GM23338 (cell line): Measurements from ENCODE around the gene TYW1. TPM values are rescaled to one million over a fixed set of nuclear protein-coding genes. Genes with fewer than 3 reads are reported as not detected.
"Not testable (repeated sequence)": the region's sequence is repeated elsewhere in the genome, so short reads cannot be mapped to it uniquely, and the experiment has no call there.

Experiments
- ATAC-seq: fragments of 200-7000 bp; cut with Tn5 transposase; 3 replicates; pipeline ENCODE4 v1.9.1; 2020
- DNase-seq: peaks from one replicate; pipeline ENCODE4 v3.0.0-alpha.2; 2015; ENCODE audit warnings: low spot score
- H2AFZ ChIP-seq: fragments of 200-600 bp; sonication (generic); 2 replicates; pipeline ENCODE4 v1.8.0; 2016; ENCODE audit warnings: antibody characterized with exemption, mild to moderate bottlenecking, moderate library complexity
- H3F3A ChIP-seq: fragments of 200-600 bp; sonication (generic); replicated peaks from 2 replicates; pipeline ENCODE4 v1.8.0; 2017; ENCODE audit warnings: antibody characterized with exemption, mixed run types, low read depth
- H3K27ac ChIP-seq: fragments of 200-600 bp; sonication (generic); 2 replicates; pipeline ENCODE4 v1.6.1; 2016; ENCODE audit warnings: low read depth
- H3K27me3 ChIP-seq: fragments of 200-600 bp; sonication (generic); 2 replicates; pipeline ENCODE4 v1.8.0; 2016; ENCODE audit warnings: mild to moderate bottlenecking, mixed run types, moderate library complexity; ENCODE audit not compliant: insufficient read depth
- H3K36me3 ChIP-seq: fragments of 200-600 bp; sonication (generic); 2 replicates; pipeline ENCODE4 v1.8.0; 2016; ENCODE audit warnings: mild to moderate bottlenecking; ENCODE audit not compliant: insufficient read depth
- H3K4me1 ChIP-seq: fragments of 200-600 bp; sonication (generic); 2 replicates; pipeline ENCODE4 v1.8.0; 2016; ENCODE audit warnings: mild to moderate bottlenecking, moderate library complexity; ENCODE audit not compliant: insufficient read depth
- H3K4me2 ChIP-seq: fragments of 200-600 bp; sonication (generic); 2 replicates; pipeline ENCODE4 v1.7.1; 2017; ENCODE audit warnings: mixed run types
- H3K4me3 ChIP-seq: fragments of 200-600 bp; sonication (generic); 2 replicates; pipeline ENCODE4 v1.6.1; 2016; ENCODE audit warnings: mixed run types
- H3K79me2 ChIP-seq: fragments of 200-600 bp; sonication (generic); replicated peaks from 2 replicates; pipeline ENCODE4 v1.8.0; 2017; ENCODE audit warnings: mild to moderate bottlenecking; ENCODE audit not compliant: insufficient read depth
- H3K9me2 ChIP-seq: fragments of 200-600 bp; sonication (generic); 2 replicates; pipeline ENCODE4 v1.8.0; 2017; ENCODE audit not compliant: insufficient read depth
- H4K20me1 ChIP-seq: fragments of 200-600 bp; sonication (generic); replicated peaks from 2 replicates; pipeline ENCODE4 v1.8.0; 2017; ENCODE audit warnings: mild to moderate bottlenecking; ENCODE audit not compliant: insufficient read depth
- H3K27ac Mint-ChIP-seq: 2 replicates; pipeline ENCODE4 v1.8.0; 2020; ENCODE audit warnings: inconsistent platforms, mild to moderate bottlenecking, moderate library complexity, mixed read lengths
- H3K27me3 Mint-ChIP-seq: 3 replicates; pipeline ENCODE4 v1.8.0; 2022; ENCODE audit warnings: low read depth, mild to moderate bottlenecking, moderate library complexity, mixed read lengths, inconsistent platforms; ENCODE audit not compliant: insufficient read depth, poor library complexity
- H3K36me3 Mint-ChIP-seq: 3 replicates; pipeline ENCODE4 v1.8.0; 2021; ENCODE audit warnings: low read depth, mild to moderate bottlenecking, inconsistent platforms, moderate library complexity, mixed read lengths
- H3K4me1 Mint-ChIP-seq: 3 replicates; pipeline ENCODE4 v1.8.0; 2020; ENCODE audit warnings: mild to moderate bottlenecking, inconsistent platforms, mixed read lengths
- H3K4me3 Mint-ChIP-seq: 3 replicates; pipeline ENCODE4 v1.8.0; 2021; ENCODE audit warnings: moderate library complexity, mild to moderate bottlenecking, inconsistent platforms, mixed read lengths
- H3K9me3 Mint-ChIP-seq: 3 replicates; pipeline ENCODE4 v1.8.0; 2020; ENCODE audit warnings: moderate library complexity, mild to moderate bottlenecking, inconsistent platforms, mixed read lengths
- CREB1 ChIP-seq: fragments of 250-450 bp; sonication (Bioruptor Pico); IDR thresholded peaks from 2 replicates; pipeline ENCODE4 v1.5.0; 2020; ENCODE audit warnings: low read depth, mild to moderate bottlenecking, moderate library complexity
- POLR2AphosphoS5 ChIP-seq: IDR thresholded peaks from 2 replicates; pipeline ENCODE4 v1.6.1; 2016; ENCODE audit warnings: antibody characterized with exemption, low read depth
- polyA plus RNA-seq: library from polyadenylated mRNA; unstranded; fragments of >200 nt; fragmentation: Nextera tagmentation; extraction: Ambion mirVana; gene quantifications from 2 replicates; pipeline ENCODE4 v1.2.1, GENCODE V29; 2016
- total RNA-seq: library from RNA; depleted of rRNA; stranded (reverse); fragments of >200 nt; shearing (Covaris generic); gene quantifications from 2 replicates; pipeline ENCODE4 v1.2.3, GENCODE V29; 2014
- TF ChIP-seq, protein P1 (sequence below), 2 experiments: fragments of 200-600 bp in 1 of 2; sonication (generic) in 1 of 2; conservative IDR thresholded peaks; 2 replicates each; pipeline versions ENCODE4 v1.5.1 to v1.6.1; 2016 to 2017; ENCODE audit warnings: antibody characterized with exemption in 2 of 2, low read depth in 2 of 2, mild to moderate bottlenecking in 2 of 2, moderate library complexity in 1 of 2

The TYW1 gene
- total and polyA plus RNA-seq, 2 experiments from 2014 or later = 15.2 to 18.1 TPM

GRCh38 chr7:66995050-66995776 is 1.4 kb upstream of the TYW1 start, which contains the start of gene SBDS:
Gene SBDS, minus strand, starts transcription at chr7:66995586. Its CDS starts 169 bp downstream, at chr7:66995417.
- TF ChIP-seq POLR2AphosphoS5 = peak; percentile 88
- TF ChIP-seq, protein P1, sequence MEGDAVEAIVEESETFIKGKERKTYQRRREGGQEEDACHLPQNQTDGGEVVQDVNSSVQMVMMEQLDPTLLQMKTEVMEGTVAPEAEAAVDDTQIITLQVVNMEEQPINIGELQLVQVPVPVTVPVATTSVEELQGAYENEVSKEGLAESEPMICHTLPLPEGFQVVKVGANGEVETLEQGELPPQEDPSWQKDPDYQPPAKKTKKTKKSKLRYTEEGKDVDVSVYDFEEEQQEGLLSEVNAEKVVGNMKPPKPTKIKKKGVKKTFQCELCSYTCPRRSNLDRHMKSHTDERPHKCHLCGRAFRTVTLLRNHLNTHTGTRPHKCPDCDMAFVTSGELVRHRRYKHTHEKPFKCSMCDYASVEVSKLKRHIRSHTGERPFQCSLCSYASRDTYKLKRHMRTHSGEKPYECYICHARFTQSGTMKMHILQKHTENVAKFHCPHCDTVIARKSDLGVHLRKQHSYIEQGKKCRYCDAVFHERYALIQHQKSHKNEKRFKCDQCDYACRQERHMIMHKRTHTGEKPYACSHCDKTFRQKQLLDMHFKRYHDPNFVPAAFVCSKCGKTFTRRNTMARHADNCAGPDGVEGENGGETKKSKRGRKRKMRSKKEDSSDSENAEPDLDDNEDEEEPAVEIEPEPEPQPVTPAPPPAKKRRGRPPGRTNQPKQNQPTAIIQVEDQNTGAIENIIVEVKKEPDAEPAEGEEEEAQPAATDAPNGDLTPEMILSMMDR (conservative IDR thresholded peaks at IDR 0.05; ENCODE audit: low read depth in 2 of 2) = 0 out of 4 replicates have a peak, but pooled peaks of 1 of the 2 experiments have one; percentile 18
- TF ChIP-seq CREB1 (CRISPR knock-in tag) = peak; percentile 88
- not testable (repeated sequence) for H3K9me3 Mint-ChIP-seq, H3K27me3 ChIP-seq, H3K27me3 Mint-ChIP-seq, H3K4me1 Mint-ChIP-seq, H3K36me3 ChIP-seq, H3K9me2 ChIP-seq, H3F3A ChIP-seq, H4K20me1 ChIP-seq, H2AFZ ChIP-seq, H3K4me1 ChIP-seq
- DNase-seq (peak; percentile 99), ATAC-seq (peak; percentile 72)
- Histone ChIP-seq H3K4me2 (peak within 1 kb of the TSS; percentile 74), H3K4me3 (peak within 1 kb of the TSS; percentile 66), H3K79me2 (peaks cover 20% of the 10 kb centered on the region), H3K27ac (peak within 1 kb of the TSS; percentile 85)
- peak within 1 kb of the TSS; percentile 98 for H3K27ac Mint-ChIP-seq
- H3K4me3 Mint-ChIP-seq = peak within 1 kb of the TSS; percentile 91
- peaks cover 32% of the 10 kb centered on the region for H3K36me3 Mint-ChIP-seq

DNA sequence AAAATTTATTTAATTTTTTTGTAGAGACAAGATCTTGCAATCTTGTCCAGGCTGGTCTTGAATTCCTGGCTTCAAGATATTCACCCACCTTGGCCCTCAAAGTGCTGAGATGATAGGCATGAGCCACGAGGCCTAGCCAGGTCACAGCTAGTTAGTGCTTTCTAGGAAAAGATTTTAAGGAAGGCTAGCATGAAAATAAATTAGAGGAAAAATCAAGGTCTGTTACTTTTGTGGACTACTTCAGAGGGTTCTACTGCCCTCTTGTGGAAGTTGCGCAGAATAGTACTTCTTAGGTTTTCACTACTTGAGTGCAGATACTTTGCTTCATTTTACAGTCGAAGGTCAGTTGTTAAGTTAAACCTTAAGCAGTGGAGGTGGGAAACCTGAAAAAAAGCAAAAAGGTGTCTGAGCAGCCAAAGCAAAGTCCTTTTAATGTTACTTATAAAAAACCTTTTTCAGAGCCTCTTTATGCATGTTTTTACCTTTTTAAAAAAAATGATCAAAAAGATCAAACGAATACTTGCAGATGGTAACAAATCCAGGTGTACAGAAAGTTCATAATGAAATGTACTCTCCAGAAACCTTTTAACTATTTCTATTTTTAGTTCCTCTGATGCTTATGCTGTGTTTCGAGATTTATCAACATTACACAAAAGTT is 4.1 kb downstream of the TYW1 start:
- not testable (repeated sequence) for H3K27ac ChIP-seq, H3K4me3 ChIP-seq, H3F3A ChIP-seq, H3K9me3 Mint-ChIP-seq, H3K4me1 Mint-ChIP-seq, H3K36me3 ChIP-seq, H3K27me3 ChIP-seq, H3K27me3 Mint-ChIP-seq, H3K9me2 ChIP-seq, H3K4me1 ChIP-seq, H4K20me1 ChIP-seq, H3K27ac Mint-ChIP-seq, H2AFZ ChIP-seq, ATAC-seq, DNase-seq, H3K4me2 ChIP-seq, H3K4me3 Mint-ChIP-seq
- H3K36me3 Mint-ChIP-seq = peaks cover 27% of the 10 kb centered on the region
- peaks cover 34% of the 10 kb centered on the region for H3K79me2 ChIP-seq
- TF ChIP-seq, protein P1 (conservative IDR thresholded peaks at IDR 0.05; ENCODE audit: low read depth in 2 of 2) = peak; percentile 22 to 34; a peak in 2 of 4 replicates

GRCh38 chr7:67004145-67004544 is 7.5 kb downstream of the TYW1 start:
- not testable (repeated sequence) for H3K4me1 Mint-ChIP-seq, H3K27me3 ChIP-seq, H4K20me1 ChIP-seq, H3K4me3 Mint-ChIP-seq, H3F3A ChIP-seq, H3K36me3 ChIP-seq, H3K4me2 ChIP-seq, H2AFZ ChIP-seq, H3K4me3 ChIP-seq, H3K9me2 ChIP-seq, H3K4me1 ChIP-seq, DNase-seq, H3K9me3 Mint-ChIP-seq, H3K27me3 Mint-ChIP-seq
- Mint-ChIP-seq H3K27ac (peak overlapping the region; percentile 70; the same call in 1 of the 2 replicates), H3K36me3 (peaks cover 52% of the 10 kb centered on the region)
- peak; percentile 71 for ATAC-seq
- peaks cover 25% of the 10 kb centered on the region for H3K79me2 ChIP-seq
- H3K27ac ChIP-seq = peak overlapping the region; percentile 52; the same call in 1 of the 2 replicates
